ENCODE results near the gene PTPN14. TPM values are rescaled to one million over a fixed set of nuclear protein-coding genes. Genes with fewer than 3 reads are reported as not detected.

PTPN14 gene
- total and polyA plus RNA-seq, 2 experiments from 2014 or later = 18.7 to 70.2 TPM

GRCh38 chr1:214386333-214386732 lies 165.1 kb downstream of the PTPN14 start:
- H3K9me3 Mint-ChIP-seq = no peaks in the 10 kb centered on the region
- Histone ChIP-seq H3K27ac (ENCODE audit: low read depth) (no peak overlapping the region), H3K9me2 (ENCODE audit: insufficient read depth) (no peaks in the 10 kb centered on the region), H3K4me1 (ENCODE audit: insufficient read depth) (peaks cover 6% of the 10 kb centered on the region; the same call in 1 of the 2 replicates), H4K20me1 (replicated peaks; ENCODE audit: insufficient read depth) (no peaks in the 10 kb centered on the region), H3K4me2 (no peak overlapping the region), H3K36me3 (ENCODE audit: insufficient read depth) (peaks cover 12% of the 10 kb centered on the region), H3K4me3 (no peak overlapping the region), H3K79me2 (replicated peaks; ENCODE audit: insufficient read depth) (no peaks in the 10 kb centered on the region), H2AFZ (no peak overlapping the region), H3K27me3 (ENCODE audit: insufficient read depth) (no peaks in the 10 kb centered on the region), H3F3A (replicated peaks; ENCODE audit: low read depth) (no peaks in the 10 kb centered on the region; the same call in 1 of the 2 replicates)
- H3K36me3 Mint-ChIP-seq (ENCODE audit: low read depth) = peaks cover 34% of the 10 kb centered on the region
- TF ChIP-seq ZNF114 (CRISPR knock-in tag; IDR thresholded peaks at IDR 0.05) = no peak
- TF ChIP-seq NANOG (IDR thresholded peaks at IDR 0.05; ENCODE audit: borderline replicate concordance) = no peak
- TF ChIP-seq CREB1 (CRISPR knock-in tag; IDR thresholded peaks at IDR 0.05; ENCODE audit: low read depth) = no peak
- no peak for TF ChIP-seq JUNB (IDR thresholded peaks at IDR 0.05; ENCODE audit: unreplicated experiment)
- TF ChIP-seq EZH2phosphoT487 (IDR thresholded peaks at IDR 0.05; ENCODE audit: unreplicated experiment) = no peak
- TF ChIP-seq CTCF (conservative IDR thresholded peaks at IDR 0.05; ENCODE audit: low read depth in 2 of 2) = no peak
- no peak for TF ChIP-seq REST (IDR thresholded peaks at IDR 0.05; ENCODE audit: unreplicated experiment)
- TF ChIP-seq POLR2AphosphoS5 (IDR thresholded peaks at IDR 0.05; ENCODE audit: low read depth) = no peak
- no peak for TF ChIP-seq EZH2 (IDR thresholded peaks at IDR 0.05; ENCODE audit: low read depth, unreplicated experiment)
- TF ChIP-seq ZNF331 (CRISPR knock-in tag; IDR thresholded peaks at IDR 0.05; ENCODE audit: low read depth) = no peak
- no peak for TF ChIP-seq ZNF462 (CRISPR knock-in tag; IDR thresholded peaks at IDR 0.05)
- TF ChIP-seq ETS1 (IDR thresholded peaks at IDR 0.05) = no peak
- TF ChIP-seq STAT1 (IDR thresholded peaks at IDR 0.05; ENCODE audit: unreplicated experiment) = no peak
- no peak overlapping the region for H3K4me3 Mint-ChIP-seq
- DNase-seq (ENCODE audit: low spot score) (no peak), ATAC-seq (no peak)
- peaks cover 13% of the 10 kb centered on the region for H3K4me1 Mint-ChIP-seq
- H3K27ac Mint-ChIP-seq = no peak overlapping the region
- no peaks in the 10 kb centered on the region for H3K27me3 Mint-ChIP-seq (ENCODE audit: insufficient read depth, low read depth, poor library complexity)

Data from GM23338 (cell line).